Upper lobe of left lung (tissue), 6 donors: Measurements from ENCODE around the gene TEX19. TPM values are rescaled to one million over a fixed set of nuclear protein-coding genes. Genes with fewer than 3 reads are reported as not detected.

Experiments
- ATAC-seq, 2 donors: fragments of 200-7000 bp; cut with Tn5 transposase; one replicate each; pipeline ENCODE4 v1.9.1; 2022; ENCODE audit warnings: mild to moderate bottlenecking in 2 of 2, moderate library complexity in 2 of 2; ENCODE audit not compliant: low FRiP score in 2 of 2
- DNase-seq, 2 donors: peaks; one replicate each; pipeline ENCODE4 v3.0.0-alpha.2; 2019 to 2020
- H3K27ac ChIP-seq, 4 donors: fragments of 200-600 bp; sonication (generic); one replicate each; pipeline ENCODE4 v1.5.1; 2016 to 2019
- H3K27me3 ChIP-seq, 4 donors: fragments of 200-600 bp; sonication (generic); one replicate each; pipeline ENCODE4 v1.5.1; 2017 to 2019
- H3K36me3 ChIP-seq, 4 donors: fragments of 200-600 bp; sonication (generic); one replicate each; pipeline ENCODE4 v1.5.1; 2016 to 2019
- H3K4me1 ChIP-seq, 4 donors: fragments of 200-600 bp; sonication (generic); one replicate each; pipeline ENCODE4 v1.5.1; 2018 to 2019
- H3K4me3 ChIP-seq, 4 donors: fragments of 200-600 bp; sonication (generic); one replicate each; pipeline ENCODE4 v1.5.1; 2017 to 2019; ENCODE audit warnings: mild to moderate bottlenecking in 2 of 4, moderate library complexity in 1 of 4
- H3K9me3 ChIP-seq, 4 donors: fragments of 200-600 bp; sonication (generic); one replicate each; pipeline ENCODE4 v1.5.1; 2018 to 2019
- CTCF ChIP-seq, 6 experiments: fragments of 450-650 bp in 4 of 6; fragments of 200-600 bp in 2 of 6; sonication (generic) in 2 of 6; IDR thresholded peaks; one replicate each; pipeline ENCODE4 v1.5.1; 2016 to 2019; ENCODE audit warnings: antibody characterized with exemption in 6 of 6
- EP300 ChIP-seq, 4 donors: sonication (generic); formaldehyde crosslinking; IDR thresholded peaks; one replicate each; pipeline ENCODE4 v1.5.1; 2017; ENCODE audit warnings: antibody characterized with exemption in 4 of 4, control low read depth in 2 of 4
- POLR2A ChIP-seq, 4 donors: fragments of 450-650 bp; IDR thresholded peaks; one replicate each; pipeline ENCODE4 v1.5.1; 2016 to 2017; ENCODE audit warnings: antibody characterized with exemption in 4 of 4, mild to moderate bottlenecking in 2 of 4
- POLR2AphosphoS5 ChIP-seq, 2 donors: sonication (generic); formaldehyde crosslinking; IDR thresholded peaks; one replicate each; pipeline ENCODE4 v1.5.1; 2017; ENCODE audit warnings: antibody characterized with exemption in 2 of 2
- WGBS, 2 donors: methylation state at CpG; one replicate each; pipeline ENCODE4 v1.1.5; 2017 to 2018; 5-methylcytosine and 5-hydroxymethylcytosine counted together
- total RNA-seq, 6 donors: library from RNA; depleted of rRNA in 4 of 6; stranded (reverse); fragments of >200 nt in 4 of 6; gene quantifications; one replicate each; pipeline versions ENCODE4 v1.1.0 to v1.2.1, GENCODE V29; 2016 to 2021
- donor health status: DM: no; HTN: no; CAD: no; lungs with moderate emphysema.
- donor health status: DM: no; HTN: yes; CAD: no; lungs with severe emphysema.

The TEX19 gene
- total RNA-seq, 6 donors from 2014 or later: not detected

GRCh38 chr17:82400206-82400605 lies 41.2 kb downstream of the TEX19 start:
- Histone ChIP-seq H3K27me3 (no peaks in the 10 kb centered on the region), H3K4me1 (peaks cover 0 to 19% (median 4%) of the 10 kb centered on the region in 4 donors), H3K27ac (peak overlapping the region in 1 of 4 donors; percentile 10), H3K36me3 (peaks cover 0 to 51% (median 30%) of the 10 kb centered on the region in 4 donors), H3K4me3 (no peak overlapping the region), H3K9me3 (no peaks in the 10 kb centered on the region)
- TF ChIP-seq POLR2AphosphoS5 (IDR thresholded peaks at IDR 0.05) (no peak), POLR2A (IDR thresholded peaks at IDR 0.05) (no peak), CTCF (IDR thresholded peaks at IDR 0.05) (no peak), EP300 (IDR thresholded peaks at IDR 0.05) (no peak)
- DNase-seq (no peak), ATAC-seq (no peak)
- WGBS, 2 donors: 64 to 69% methylated on average over 6 to 7 of the region's 7 CpGs

- Histone ChIP-seq H3K4me3 (peak overlapping the region in 1 of 4 donors; percentile 10), H3K27ac (peak overlapping the region in 1 of 4 donors; percentile 10), H3K27me3 (no peaks in the 10 kb centered on the region), H3K36me3 (peaks cover 0 to 55% (median 32%) of the 10 kb centered on the region in 4 donors), H3K9me3 (no peaks in the 10 kb centered on the region), H3K4me1 (peaks cover 0 to 19% (median 4%) of the 10 kb centered on the region in 4 donors)
- peak; percentile 62 to 64 for ATAC-seq
- peak; percentile 81 to 82 for DNase-seq
- WGBS, 2 donors: 66 to 75% methylated on average over 19 of the region's 19 CpGs
- no peak for TF ChIP-seq POLR2A (IDR thresholded peaks at IDR 0.05)
- TF ChIP-seq POLR2AphosphoS5 (IDR thresholded peaks at IDR 0.05): no peak
- TF ChIP-seq CTCF (IDR thresholded peaks at IDR 0.05): no peak
- no peak for TF ChIP-seq EP300 (IDR thresholded peaks at IDR 0.05)
Measured at GRCh38 chr17:82400830-82401229, 41.8 kb downstream of the TEX19 start.

GRCh38 chr17:82402865-82403264 lies 43.8 kb downstream of the TEX19 start:
- TF ChIP-seq POLR2AphosphoS5 (IDR thresholded peaks at IDR 0.05) (no peak), EP300 (IDR thresholded peaks at IDR 0.05) (no peak), CTCF (IDR thresholded peaks at IDR 0.05) (no peak), POLR2A (IDR thresholded peaks at IDR 0.05) (no peak)
- H3K4me3 ChIP-seq: no peak overlapping the region
- peaks cover 0 to 49% (median 29%) of the 10 kb centered on the region in 4 donors for H3K36me3 ChIP-seq
- no peaks in the 10 kb centered on the region for H3K9me3 ChIP-seq
- ATAC-seq: no peak
- H3K27ac ChIP-seq: no peak overlapping the region
- no peaks in the 10 kb centered on the region for H3K27me3 ChIP-seq
- WGBS, 2 donors: 86 to 90% methylated on average over 7 of the region's 7 CpGs
- no peak for DNase-seq
- H3K4me1 ChIP-seq: peaks cover 0 to 19% (median 4%) of the 10 kb centered on the region in 4 donors

DNA sequence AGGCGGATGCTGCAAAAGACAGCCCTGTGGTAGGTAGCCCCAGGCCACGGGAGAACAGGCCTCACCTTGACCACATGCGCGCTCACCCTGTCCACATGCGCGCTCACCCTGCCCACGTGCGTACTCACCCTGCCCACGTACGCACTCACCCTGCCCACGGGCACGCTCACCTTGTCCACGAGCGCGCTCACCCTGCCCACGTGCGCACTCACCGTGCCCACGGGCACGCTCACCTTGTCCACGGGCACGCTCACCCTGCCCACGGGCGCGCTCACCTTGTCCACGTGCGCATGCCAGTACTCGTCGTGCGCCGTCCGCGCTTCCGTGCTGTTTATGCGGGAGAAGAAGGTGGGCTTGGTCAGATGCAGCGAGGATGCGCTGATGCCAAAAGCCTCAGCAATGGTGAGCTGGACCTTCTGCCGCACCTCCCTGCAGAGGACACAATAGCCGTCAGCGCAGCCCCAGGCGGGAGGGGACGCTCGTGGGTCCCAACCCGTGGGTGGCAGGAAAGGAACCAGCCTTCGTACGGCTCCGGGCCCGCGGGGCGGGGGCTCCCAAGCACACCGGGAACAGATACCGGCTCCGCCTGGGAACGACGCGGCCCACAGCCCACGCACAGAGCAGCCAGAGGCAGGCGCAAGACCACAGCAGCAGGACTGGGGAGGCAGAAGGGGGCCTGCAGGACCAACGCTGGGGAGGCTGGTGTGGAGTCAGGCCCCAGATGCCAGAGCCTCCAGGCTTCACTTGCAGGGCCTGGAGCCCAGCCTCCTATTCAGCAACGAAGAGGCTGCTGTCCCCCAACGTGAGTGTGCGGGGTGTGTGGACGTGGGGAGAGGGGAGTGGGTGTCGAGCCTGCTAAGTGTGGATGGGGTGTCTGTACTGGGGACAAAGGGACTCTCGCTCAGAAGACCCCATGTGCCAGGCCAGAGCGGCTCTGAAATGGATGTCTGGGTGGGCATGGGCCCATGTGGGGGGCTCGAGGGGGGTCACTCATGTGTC lies 44.9 kb downstream of the TEX19 start:
- Histone ChIP-seq H3K4me3 (no peak overlapping the region), H3K27me3 (no peaks in the 10 kb centered on the region), H3K27ac (no peak overlapping the region), H3K9me3 (no peaks in the 10 kb centered on the region), H3K36me3 (peaks cover 0 to 56% (median 31%) of the 10 kb centered on the region in 4 donors), H3K4me1 (peaks cover 0 to 17% (median 4%) of the 10 kb centered on the region in 4 donors)
- DNase-seq (peak in 1 of 2 donors; percentile 77), ATAC-seq (no peak)
- WGBS, 2 donors: 96% methylated on average over 48 to 56 of the region's 67 CpGs
- TF ChIP-seq CTCF (IDR thresholded peaks at IDR 0.05) (no peak), POLR2AphosphoS5 (IDR thresholded peaks at IDR 0.05) (no peak), EP300 (IDR thresholded peaks at IDR 0.05) (no peak), POLR2A (IDR thresholded peaks at IDR 0.05) (no peak)
